ENCODE data around the gene DGKG.

DGKG gene

DNA sequence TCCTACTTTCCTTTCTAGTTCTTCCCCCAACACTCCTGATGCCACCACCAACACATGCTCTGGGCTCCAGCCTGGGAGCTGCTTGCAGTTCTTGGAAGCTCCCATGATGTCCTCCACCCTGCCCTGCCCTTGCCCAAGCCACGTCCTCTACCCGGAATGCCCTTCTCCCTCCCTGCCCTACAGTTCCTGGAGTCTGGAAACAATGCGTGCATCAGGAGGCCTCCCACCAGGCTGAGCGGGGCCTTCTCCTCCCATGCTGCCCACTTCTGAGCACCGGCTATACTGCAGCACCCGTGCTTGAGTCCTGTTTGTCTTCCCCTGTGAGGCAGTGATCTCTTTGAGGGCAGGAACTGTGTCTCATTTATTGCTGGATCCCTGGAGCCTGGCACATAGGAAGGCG is 44.6 kb downstream of the DGKG start:
- no peak for DNase-seq

DNA sequence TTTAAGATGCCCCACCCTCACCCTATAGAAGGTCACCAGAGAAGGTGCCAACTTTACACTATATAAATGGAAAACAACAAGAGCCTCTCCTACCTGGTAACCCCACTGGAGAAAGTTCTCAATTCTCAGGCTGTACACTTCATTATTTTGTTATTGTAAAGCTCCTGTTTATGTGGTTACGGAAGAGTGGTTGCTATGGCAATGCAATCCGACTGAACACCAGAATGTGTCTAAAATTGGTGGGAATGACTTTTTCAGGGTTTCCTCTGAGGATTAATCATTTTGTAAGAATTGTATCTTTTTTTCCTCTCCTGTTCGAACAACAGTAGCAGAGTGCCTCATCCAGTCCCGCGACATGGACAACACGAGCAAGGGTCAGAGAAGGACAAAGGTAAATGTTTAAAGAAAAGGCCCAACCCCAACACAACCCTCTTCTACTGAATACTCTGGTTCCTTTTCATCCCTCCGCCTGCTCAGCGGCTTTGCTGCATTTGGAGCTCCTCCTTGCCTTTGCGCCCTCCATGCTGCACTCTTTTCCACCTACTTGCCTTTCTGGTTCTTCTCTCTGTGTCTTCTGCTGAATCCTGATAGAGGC is 45.3 kb downstream of the DGKG start:
- DNase-seq: no peak

DNA sequence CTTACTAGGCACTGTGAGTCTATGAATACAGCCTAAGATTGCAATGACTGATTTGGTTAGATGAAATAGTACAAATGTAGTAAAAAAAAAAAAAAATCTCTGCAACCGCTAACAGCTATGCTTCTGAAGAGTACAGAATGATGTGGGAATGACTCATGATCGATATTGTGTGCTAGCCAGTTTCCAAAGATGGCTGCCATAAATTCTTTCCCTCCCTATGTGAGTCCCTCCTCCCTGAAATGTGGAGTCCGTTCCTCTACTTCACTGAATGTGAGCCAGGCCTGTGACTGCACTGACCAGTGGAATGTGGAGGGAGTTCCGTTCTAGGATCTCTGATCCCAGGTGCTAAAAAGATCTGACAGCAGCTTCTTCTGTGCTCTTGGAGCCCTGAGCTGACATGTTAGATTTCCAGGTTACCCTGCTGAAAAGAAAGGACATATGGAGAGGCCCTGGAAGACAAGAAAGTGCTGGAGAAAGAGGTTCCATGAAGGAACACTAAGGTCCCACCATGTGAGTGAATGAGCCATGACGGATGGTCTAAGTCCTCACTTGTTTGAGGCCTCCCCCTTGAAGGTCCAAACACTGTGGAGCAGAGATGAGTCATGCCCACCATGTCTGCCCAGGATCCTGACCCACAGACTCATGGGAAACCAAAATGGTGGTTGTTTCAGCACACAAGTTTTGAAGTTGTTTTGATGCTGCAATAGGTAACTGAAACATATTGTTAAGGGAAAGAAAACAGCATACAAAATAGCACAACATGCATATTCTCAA is 46.3 kb downstream of the DGKG start:
- no peak for DNase-seq

DNA sequence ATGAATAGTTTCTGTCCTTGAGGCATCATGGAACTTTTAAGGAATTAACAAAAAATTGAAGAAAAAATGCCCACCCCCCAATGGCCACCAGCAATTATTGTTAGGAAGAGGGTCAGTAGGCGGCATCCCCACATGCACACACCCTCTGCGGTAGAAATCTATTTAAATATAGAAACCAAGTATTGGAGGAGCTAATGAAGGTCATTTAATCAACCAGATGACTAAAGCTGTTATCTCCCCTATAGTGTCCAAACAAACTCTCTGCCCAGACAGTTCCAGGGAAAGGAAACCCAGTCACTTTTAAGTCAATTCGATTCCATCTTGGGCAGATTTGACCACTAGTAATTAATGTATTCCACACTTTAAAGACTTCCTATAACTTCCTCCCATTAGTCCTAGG is 47.1 kb downstream of the DGKG start:
- DNase-seq: no peak

DNA sequence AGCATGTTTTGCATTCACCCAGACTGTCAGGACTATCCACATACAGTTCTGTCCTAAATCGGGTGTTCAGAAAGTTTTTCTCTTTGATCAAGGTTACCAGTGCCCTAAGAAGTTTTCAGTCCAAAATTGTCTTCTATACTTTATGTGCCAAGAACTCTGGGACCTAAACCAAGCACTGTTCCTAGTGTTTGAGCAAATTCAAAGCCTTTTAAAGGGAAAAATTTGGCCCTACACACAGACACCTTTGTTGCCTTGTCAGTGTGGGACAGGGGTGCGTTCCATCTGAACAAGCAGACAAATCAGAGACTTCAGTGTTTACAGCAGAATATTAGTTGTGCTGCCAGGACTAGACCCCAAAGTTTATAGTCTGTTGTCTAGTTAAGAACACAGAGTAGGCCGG is 50.6 kb downstream of the DGKG start:
- no peak for DNase-seq

DNA sequence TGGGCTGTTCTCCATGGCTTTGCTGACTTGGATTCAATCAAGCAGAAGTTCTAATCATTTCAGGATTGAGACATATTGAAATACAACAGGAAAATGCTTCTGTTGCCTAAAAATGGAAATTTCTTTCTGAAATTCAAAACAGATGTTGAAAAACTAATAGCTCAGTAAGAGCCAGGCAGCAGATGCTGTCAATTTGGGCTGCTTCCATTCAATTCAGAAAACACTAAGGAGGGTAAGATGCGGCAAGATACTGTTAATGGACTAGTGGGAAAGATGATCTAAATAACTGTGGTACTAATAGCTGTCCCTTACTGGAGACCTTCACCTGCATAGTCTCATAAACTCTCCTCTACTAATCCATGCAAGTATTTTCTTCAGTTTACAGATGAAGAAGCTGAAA is 53.5 kb downstream of the DGKG start:
- DNase-seq: no peak

DNA sequence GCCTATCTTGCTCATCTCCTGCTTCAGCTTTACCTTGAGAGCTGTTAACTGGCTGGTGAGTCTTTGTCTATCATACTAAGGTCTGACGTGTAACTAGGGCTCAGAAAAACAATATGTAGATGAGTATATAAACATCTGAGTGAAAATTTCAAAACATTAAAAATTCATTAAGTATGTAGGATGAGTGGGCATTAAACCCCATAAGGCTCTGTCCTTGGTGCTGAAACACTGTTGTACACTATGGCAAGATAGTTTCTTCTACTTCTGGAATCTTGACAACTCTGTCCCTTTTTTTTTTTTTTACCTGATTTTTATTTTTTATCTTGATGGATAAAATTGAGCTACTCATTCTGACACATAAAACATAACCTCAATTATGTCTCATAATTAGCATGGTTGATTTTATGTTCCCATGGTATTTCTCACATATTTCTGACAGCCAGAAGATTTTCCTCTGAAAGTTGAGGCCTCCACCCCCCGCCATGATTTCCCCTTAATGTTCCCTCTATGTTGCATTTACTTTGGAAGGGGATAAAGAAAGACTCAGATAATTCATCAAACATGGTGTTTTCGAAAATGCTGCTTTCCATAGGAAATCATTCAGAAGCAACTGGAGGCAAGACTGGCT is 54.3 kb downstream of the DGKG start:
- DNase-seq: no peak

DNA sequence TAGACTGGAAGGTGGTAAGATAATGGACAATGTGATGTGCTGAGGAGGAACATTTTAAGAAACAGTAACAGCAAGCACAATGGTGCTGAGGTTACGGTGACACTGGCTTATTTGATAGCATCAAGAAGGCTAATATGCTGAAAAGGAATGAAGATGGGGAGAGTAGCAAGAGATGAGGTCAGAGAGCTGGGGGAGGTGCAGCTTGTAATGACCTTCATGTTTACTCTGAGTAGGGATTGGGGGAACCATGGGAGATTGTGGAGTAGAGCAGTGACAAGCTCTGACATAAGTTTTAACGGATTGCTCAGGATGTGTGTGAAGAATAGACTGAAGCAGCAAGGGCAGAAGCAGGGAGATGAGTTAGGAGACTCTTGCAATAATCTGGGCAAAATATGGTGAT is 56.7 kb downstream of the DGKG start:
- no peak for DNase-seq

DNA sequence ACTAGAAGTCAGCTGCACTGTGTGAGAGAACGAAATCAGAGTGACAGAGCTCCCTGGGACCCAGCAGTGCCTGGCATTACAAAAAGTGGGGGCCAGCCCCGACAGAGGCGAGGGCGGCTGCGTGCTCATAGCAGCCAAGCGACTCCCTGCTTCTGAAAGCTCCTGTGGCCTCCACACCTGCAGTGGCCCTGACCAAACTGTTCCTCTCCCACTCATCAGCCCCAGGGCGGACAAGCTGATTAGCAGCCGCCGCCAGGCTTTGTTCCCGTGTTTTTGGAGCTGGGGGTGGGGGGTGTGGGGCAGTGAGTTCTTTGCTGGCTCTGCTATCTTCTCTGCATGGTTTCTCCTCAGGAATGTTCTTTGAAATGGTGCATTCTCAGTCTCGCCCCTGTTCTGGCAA is 58.1 kb downstream of the DGKG start:
- DNase-seq: no peak

DNA sequence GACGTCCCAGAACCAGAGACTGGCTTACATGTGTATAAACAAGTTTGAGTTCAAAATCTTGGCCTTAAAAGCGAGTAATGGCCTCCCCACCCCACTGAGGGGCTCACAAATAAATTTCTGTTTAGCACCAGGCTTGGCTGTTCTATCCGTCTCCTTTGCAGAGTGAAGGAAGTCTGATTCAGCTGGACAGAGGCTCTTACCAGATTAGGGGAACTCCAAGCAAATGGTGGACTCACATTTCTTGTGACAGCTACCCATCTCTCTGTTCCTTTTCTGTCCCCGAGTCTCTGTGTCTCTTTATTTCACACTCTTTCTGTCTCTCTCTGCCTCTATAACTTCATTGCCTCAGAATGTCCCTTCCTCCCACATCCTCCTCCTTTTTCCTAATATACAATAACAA is 62.7 kb downstream of the DGKG start:
- DNase-seq: no peak

DNA sequence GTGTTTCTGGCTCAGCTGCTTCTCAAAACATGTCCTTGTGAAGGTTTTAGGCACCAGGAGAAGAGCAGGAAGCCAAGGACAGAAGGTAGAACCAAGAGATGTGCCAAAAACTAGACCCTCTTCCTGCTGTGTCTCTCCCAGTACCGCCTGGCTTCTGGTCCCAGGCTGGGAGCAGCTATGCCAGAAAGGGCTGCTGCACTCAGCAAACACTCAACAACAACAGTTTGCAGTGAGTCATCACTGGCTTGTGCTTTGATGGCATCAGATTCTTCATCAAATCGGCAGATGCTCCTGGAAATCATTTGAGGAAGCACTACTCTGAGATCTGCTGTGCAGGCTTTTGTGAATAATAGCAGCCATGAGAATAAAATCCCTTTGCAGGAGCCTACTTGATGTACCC is 63.2 kb downstream of the DGKG start:
- no peak for DNase-seq

DNA sequence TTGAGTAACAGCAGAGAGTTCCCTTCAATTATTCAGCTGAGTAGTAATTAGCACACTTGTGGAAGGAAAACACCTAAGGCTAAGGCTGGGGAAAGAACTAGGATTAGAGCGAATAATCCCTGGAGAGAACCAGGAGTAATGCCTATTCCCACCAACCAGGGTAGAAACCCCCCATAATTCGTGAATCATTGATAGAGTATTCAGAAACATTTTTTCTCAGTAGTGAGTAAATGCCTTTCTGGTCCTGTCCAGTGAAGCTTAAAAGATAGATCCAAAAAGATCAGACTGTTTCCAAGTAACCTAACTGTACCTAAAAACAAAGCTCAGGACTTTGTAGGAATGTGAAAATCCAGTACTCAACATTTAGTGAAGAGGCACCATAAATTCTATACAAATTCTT is 71.2 kb downstream of the DGKG start:
- no peak for DNase-seq

DNA sequence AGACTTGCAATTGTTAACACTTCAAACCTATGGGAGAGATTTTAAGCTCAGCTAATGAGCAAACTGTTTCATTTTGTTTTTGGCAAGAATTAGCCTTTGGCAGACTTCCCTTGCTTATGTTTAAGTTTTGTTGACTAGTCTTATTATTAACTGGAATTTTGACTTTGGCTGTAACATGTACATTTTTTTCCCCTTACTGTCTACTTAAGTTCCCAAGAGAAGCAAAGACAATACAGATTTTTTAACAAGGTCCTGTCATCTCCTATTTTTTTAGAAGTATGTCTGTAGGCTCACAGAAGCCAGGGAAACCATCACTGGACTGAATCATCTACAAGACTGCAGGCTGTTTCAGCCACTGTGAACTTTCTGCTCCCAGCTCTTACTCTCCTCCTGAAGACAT is 74.3 kb downstream of the DGKG start:
- no peak for DNase-seq

DNA sequence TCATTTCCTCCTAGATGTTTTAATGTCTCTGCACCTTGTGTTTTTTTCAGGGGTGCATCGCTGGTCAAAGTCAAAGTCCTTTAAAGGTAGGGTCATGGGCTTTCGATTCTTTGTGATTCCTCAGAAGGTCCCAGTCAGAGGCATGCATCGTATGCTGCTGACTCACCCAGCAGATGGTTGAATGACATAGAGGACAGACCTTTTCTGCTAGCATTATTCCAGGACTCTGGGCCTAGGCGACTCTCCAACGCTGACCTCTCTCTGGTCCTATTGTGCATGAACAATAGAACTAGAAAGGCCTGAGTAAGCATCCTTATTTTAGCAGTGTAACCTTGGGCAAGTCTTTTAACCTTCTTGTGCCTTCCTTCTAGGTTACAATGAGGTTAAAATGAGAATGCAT is 75.9 kb downstream of the DGKG start:
- no peak for DNase-seq

DNA sequence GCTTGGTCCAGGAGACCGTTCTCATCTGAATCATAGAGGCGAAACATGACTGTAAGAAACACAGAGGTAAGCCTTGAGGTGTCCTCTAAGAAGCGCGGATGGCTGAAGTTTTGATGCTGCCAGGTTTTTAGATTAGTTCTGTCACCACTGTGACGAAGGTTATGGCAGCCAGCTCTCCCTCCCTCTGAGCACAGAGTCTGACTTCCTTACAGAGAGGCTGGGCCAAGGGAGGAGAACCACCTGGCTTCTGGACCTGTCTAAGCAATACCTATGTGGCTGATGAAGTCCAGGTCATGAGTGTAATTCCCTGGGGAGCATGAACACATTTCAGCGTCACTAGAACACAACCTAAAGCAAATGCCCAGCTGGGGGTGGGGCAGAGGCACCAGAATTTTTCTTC is 77.4 kb downstream of the DGKG start:
- DNase-seq: no peak

DNA sequence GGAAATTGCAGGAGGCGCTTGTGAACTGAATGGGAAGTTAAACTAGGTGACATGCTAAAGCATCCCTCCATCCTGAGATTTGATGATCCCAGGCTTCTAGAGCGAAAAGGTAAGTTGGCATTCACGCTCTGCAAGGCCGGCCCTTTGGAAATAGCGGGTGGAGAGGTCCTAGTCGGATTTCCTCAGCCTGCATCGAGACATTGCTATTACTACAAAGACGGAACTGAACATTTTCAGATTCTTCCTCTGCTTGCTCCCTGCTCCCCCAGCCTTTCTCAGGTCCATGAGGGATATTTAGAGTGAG is 77.7 kb downstream of the DGKG start:
- DNase-seq: no peak

DNA sequence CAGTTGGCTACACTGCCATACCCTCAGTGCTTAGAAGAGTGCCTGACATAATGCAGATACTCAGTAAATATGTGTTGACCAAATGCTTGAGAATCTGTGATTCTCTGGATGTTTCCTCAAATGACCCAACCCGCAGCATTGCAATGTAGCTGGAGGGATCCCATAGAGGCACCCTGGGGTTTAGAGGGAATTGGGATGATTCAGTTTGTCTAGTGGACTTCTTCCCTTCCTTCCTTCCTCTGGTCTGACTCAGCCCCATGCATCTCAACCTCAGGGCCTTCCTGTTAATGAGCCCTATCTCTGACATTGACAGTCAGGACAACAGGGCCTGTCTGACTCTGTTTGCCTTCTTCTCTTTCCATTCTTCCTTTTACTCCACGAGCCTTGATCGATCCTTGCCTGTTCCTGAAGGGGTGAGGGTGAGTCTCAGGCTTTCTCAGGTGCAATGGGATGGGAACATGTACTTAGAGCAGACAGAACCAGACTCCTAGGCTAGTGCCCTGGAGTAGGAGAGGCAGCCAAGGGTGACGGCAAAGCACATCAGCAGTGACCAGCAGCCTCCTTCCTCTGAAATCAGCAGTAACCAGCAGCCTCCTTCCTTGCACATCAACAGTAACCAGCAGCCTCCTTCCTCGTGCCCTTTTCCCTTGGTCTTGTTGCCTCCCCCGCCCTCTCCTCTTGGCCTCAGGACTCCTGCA is 78.2 kb downstream of the DGKG start:
- DNase-seq: no peak

DNA sequence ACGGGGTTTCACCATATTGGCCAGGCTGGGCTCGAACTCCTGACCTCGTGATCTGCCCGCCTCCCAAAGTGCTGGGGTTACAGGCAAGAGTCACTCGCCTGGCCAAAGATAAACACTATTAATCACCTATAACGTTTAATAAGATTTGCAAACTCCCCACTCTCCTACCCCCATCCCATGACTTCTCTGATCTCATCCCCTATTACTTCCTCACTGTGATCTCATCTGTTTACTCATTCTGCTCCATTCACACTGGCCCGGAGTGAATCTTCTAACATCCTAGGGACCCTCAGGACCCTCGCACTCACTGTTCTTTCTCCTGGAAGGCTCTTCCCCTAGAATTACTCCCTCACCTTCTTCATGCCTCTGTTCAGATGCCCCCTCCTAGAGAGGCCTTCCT is 78.9 kb downstream of the DGKG start:
- DNase-seq: no peak

DNA sequence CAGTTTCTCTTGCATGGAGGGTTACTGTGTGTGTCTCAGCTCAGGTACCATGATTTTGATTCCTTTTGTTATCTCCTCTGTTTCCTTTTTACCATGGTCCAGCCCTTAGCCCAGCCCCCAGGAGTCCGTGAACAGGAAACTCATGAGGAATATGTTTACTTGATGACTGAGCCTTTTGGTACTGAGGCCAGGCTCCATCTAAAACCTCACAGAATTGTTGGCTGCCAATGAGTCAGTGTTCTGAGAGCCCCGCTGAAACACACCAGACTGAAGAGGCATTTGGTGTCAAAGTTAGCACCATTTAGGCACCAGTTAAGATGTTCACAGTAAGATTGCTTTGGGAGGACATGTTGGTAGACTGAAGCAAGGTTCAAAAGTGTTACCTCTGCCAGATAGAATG is 80.9 kb downstream of the DGKG start:
- DNase-seq: no peak

DNA sequence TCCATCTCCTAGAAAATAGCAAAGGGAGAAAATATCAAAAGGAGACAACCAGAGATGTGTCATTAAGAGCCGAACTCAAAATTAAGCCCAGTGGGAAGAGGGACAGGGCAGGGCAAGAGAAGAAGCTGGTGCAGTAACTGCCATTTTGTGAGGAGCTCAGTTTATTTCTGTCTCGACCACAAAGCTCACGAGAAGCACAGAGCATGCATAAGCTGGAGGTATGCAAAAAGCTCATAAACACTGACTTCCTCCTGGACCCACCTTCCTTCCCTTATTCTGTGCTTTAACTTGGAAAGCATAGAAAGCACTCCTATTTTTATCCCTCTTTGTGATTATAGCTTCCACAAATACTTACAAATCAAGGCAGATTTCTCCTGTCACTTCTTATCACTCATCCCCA is 81.3 kb downstream of the DGKG start:
- no peak for DNase-seq

DNA sequence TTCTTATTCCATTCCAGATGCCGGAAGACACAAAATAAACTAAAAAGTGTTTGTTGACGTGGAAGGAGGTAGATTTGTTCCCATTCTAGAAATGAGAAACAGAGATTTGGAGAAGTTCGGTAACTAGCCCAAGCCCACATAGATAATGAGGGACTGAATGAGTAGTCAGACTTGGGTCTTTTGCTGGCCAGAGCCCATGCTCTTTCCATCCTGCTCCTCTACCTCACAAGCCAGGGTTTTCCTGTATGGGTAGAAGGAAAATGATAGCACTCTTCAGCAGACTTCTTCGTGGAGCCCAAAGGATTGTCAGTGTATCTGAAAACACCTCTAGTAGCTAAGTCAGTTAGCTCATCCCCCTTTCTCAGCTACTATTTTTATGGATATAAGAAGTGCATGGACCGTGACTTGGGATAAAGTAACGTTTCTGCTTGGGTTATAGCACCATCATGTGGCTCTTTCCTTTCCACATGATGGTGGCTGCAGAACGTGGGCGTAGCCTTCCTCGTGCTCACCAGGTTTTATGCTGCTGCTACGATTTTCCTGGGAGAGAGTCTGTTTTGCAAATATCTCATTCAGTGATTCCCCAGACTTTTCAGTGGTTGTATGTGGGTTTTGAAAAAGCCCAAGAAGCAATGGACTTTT is 84.6 kb downstream of the DGKG start:
- no peak for DNase-seq

DNA sequence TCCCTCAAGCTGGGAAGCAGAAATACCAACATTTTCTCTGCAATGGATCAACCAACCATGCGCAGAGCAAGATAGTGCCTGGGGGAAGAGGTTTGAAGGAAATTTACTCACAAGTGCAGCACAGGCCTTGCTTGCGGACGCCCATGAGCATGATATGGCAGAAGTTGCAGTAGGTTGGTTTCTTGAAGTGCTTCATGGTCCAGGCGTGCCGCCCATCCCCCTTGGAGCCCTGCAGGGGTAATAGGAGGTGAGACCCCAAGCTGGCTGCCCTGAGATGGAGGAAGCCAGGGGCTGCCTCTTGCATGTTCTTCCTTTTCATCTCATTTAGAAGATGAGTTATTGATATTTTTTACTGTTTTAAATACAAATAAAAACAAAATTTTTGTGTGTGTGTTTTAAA is 86.6 kb downstream of the DGKG start:
- DNase-seq: no peak

DNA sequence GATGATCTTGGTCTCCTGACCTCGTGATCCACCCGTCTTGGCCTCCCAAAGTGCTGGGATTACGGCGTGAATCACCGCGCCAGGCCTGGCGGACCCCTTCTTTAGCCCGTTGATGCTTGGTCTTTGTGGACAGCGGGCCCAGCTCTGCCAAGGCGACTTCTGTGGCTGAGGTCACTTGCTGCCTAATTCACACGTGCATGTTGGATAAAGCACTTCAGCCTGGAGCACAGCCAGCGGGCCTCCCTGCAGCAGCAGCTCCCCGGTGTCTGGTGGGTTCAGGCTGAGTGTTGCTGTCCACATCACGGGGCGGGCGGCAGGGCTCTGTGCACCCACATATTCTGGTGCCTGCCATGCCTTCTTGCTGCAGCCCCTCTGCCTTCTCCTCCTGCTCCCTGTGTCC is 88.4 kb downstream of the DGKG start:
- no peak for DNase-seq

DNA sequence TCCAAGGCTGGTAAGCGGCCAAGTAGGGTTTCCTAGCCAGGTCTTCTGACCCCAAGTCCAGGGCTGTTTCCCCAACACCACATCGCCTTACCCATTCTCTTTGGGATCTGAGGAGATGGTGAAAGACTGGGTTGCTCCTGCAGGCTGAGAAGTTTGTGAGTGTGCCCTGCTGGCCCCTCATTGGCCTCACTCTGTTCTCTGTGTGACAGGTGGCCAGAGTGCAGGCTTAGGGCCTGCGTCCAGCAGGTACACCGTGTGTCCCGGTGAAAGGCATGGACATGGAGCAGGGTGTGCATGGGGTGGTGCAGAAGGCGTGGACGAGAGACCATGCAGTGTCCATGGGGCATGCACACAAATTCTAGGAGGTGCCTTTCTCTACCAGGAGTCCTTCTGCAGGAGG is 91.3 kb downstream of the DGKG start:
- DNase-seq: no peak
